ENCODE data around the gene PTPRT.

GRCh38 chr20:43191946-43192863, 2.5 kb upstream of the PTPRT start:
- TF ChIP-seq CTCF (IDR thresholded peaks at IDR 0.05) (peak in 3 of 6 experiments; percentile 3 to 14 (median 10)), POLR2A (IDR thresholded peaks at IDR 0.05) (no peak)

Measured in Peyer's patch (tissue), 4 donors.